HEK293 (cell line): ENCODE measurements around the gene TNS1.

Experiments used
- CTCF ChIA-PET: fragments of 350-600 bp; formaldehyde crosslinking; extraction: SDS; loops from one replicate; lab custom pipeline; 2021; ENCODE audit warnings: antibody characterized with exemption; lab: Yijun Ruan, JAX
- POLR2A ChIA-PET: fragments of 300-600 bp; formaldehyde crosslinking; extraction: SDS; loops from one replicate; lab custom pipeline; 2020; ENCODE audit warnings: antibody characterized with exemption, inconsistent platforms; lab: Yijun Ruan, JAX
- H3K27ac ChIP-seq: fragments of 200-500 bp; sonication (Bioruptor generic); 2 replicates; pipeline ENCODE4 v1.5.1; 2014; ENCODE audit warnings: low read depth, low read length, control low read depth, inconsistent platforms; ENCODE audit errors: extremely low read depth
- H3K36me3 ChIP-seq, 2 experiments: fragments of 200-500 bp in 1 of 2; sonication (Bioruptor generic) in 1 of 2; 1 replicate in 1 of 2; 2 replicates in 1 of 2; pipeline ENCODE4 v1.5.1; 2014 to 2017; ENCODE audit warnings: inconsistent platforms in 2 of 2, low read length in 2 of 2; ENCODE audit not compliant: control insufficient read depth in 2 of 2, insufficient read depth in 1 of 2
- H3K4me1 ChIP-seq: fragments of 200-500 bp; sonication (Bioruptor generic); 2 replicates; pipeline ENCODE4 v1.5.1; 2014; ENCODE audit warnings: mild to moderate bottlenecking, low read length, inconsistent platforms; ENCODE audit not compliant: control insufficient read depth, insufficient read depth
- H3K4me3 ChIP-seq: 2 replicates; pipeline ENCODE4 v1.5.1; 2011; ENCODE audit warnings: low read depth, mild to moderate bottlenecking, control low read depth, low read length, moderate library complexity
- H3K9me3 ChIP-seq: fragments of 200-500 bp; sonication (Bioruptor generic); 2 replicates; pipeline ENCODE4 v1.5.1; 2014; ENCODE audit warnings: low read depth, low read length, inconsistent platforms; ENCODE audit not compliant: control insufficient read depth, insufficient read depth
- HOXD13 ChIP-seq: sonication (generic); formaldehyde crosslinking; IDR thresholded peaks from 2 replicates; pipeline ENCODE4 v1.8.0; 2022; ENCODE audit warnings: missing genetic modification reagents, borderline replicate concordance
- KLF17 ChIP-seq: fragments of 450-650 bp; formaldehyde crosslinking; IDR thresholded peaks from 2 replicates; pipeline ENCODE4 v1.5.1; 2016; ENCODE audit warnings: missing biosample characterization, missing genetic modification characterization
- MYNN ChIP-seq: fragments of 450-650 bp; formaldehyde crosslinking; IDR thresholded peaks from 2 replicates; pipeline ENCODE4 v1.5.1; 2016; ENCODE audit warnings: missing biosample characterization, missing genetic modification characterization, borderline replicate concordance
- PRDM10 ChIP-seq: fragments of 450-650 bp; formaldehyde crosslinking; IDR thresholded peaks from 2 replicates; pipeline ENCODE4 v1.5.1; 2016; ENCODE audit warnings: missing biosample characterization, missing genetic modification characterization
- SCRT1 ChIP-seq: fragments of 450-650 bp; formaldehyde crosslinking; IDR thresholded peaks from 2 replicates; pipeline ENCODE4 v1.5.1; 2016; ENCODE audit warnings: missing biosample characterization, missing genetic modification characterization, borderline replicate concordance
- SP7 ChIP-seq: fragments of 450-650 bp; formaldehyde crosslinking; IDR thresholded peaks from 2 replicates; pipeline ENCODE4 v1.5.1; 2016; ENCODE audit warnings: missing biosample characterization, missing genetic modification characterization
- ZBTB44 ChIP-seq: fragments of 450-650 bp; IDR thresholded peaks from 2 replicates; pipeline ENCODE4 v1.5.1; 2018; ENCODE audit warnings: missing biosample characterization, mild to moderate bottlenecking, missing genetic modification characterization
- ZBTB7A ChIP-seq: fragments of 450-650 bp; formaldehyde crosslinking; IDR thresholded peaks from 2 replicates; pipeline ENCODE4 v1.5.1; 2016; ENCODE audit warnings: low read depth, missing biosample characterization, missing genetic modification characterization
- ZNF112 ChIP-seq: fragments of 450-650 bp; formaldehyde crosslinking; IDR thresholded peaks from 2 replicates; pipeline ENCODE4 v1.5.0; 2017; ENCODE audit warnings: missing biosample characterization, missing genetic modification characterization
- ZNF121 ChIP-seq: fragments of 450-650 bp; formaldehyde crosslinking; IDR thresholded peaks from 2 replicates; pipeline ENCODE4 v1.5.1; 2016; ENCODE audit warnings: missing biosample characterization, missing genetic modification characterization
- ZNF169 ChIP-seq: fragments of 450-650 bp; formaldehyde crosslinking; IDR thresholded peaks from 2 replicates; pipeline ENCODE4 v1.5.1; 2016; ENCODE audit warnings: missing biosample characterization, missing genetic modification characterization
- ZNF184 ChIP-seq: fragments of 450-650 bp; IDR thresholded peaks from 2 replicates; pipeline ENCODE4 v1.5.1; 2018; ENCODE audit warnings: missing biosample characterization, mild to moderate bottlenecking, missing genetic modification characterization
- ZNF239 ChIP-seq: fragments of 450-650 bp; formaldehyde crosslinking; IDR thresholded peaks from 2 replicates; pipeline ENCODE4 v1.5.1; 2016; ENCODE audit warnings: missing biosample characterization, missing genetic modification characterization
- ZNF266 ChIP-seq: fragments of 450-650 bp; formaldehyde crosslinking; IDR thresholded peaks from 2 replicates; pipeline ENCODE4 v1.5.1; 2016; ENCODE audit warnings: missing biosample characterization, missing genetic modification characterization, low read depth
- ZNF292 ChIP-seq: fragments of 450-650 bp; formaldehyde crosslinking; IDR thresholded peaks from 2 replicates; pipeline ENCODE4 v1.5.1; 2016; ENCODE audit warnings: low read depth, missing biosample characterization, missing genetic modification characterization, borderline replicate concordance
- ZNF341 ChIP-seq: fragments of 450-650 bp; formaldehyde crosslinking; IDR thresholded peaks from 2 replicates; pipeline ENCODE4; 2016; ENCODE audit warnings: low read depth, missing biosample characterization, missing genetic modification characterization
- ZNF48 ChIP-seq: fragments of 450-650 bp; formaldehyde crosslinking; IDR thresholded peaks from 2 replicates; pipeline ENCODE4 v1.5.1; 2016; ENCODE audit warnings: missing biosample characterization, missing genetic modification characterization
- ZNF529 ChIP-seq: fragments of 450-650 bp; formaldehyde crosslinking; IDR thresholded peaks from 2 replicates; pipeline ENCODE4 v1.5.1; 2017; ENCODE audit warnings: missing genetic modification characterization, missing biosample characterization; ENCODE audit not compliant: insufficient replicate concordance
- ZNF548 ChIP-seq: fragments of 450-650 bp; formaldehyde crosslinking; IDR thresholded peaks from 2 replicates; pipeline ENCODE4 v1.5.1; 2016; ENCODE audit warnings: missing biosample characterization, missing genetic modification characterization
- ZNF571 ChIP-seq: fragments of 450-650 bp; formaldehyde crosslinking; IDR thresholded peaks from 2 replicates; pipeline ENCODE4 v1.5.0; 2017; ENCODE audit warnings: missing biosample characterization, missing genetic modification characterization
- ZNF830 ChIP-seq: fragments of 450-650 bp; IDR thresholded peaks from 2 replicates; pipeline ENCODE4 v1.5.0; 2018; ENCODE audit warnings: missing biosample characterization, missing genetic modification characterization, low read depth, mild to moderate bottlenecking, moderate library complexity
- TF ChIP-seq, protein P1 (sequence below): fragments of 450-650 bp; formaldehyde crosslinking; IDR thresholded peaks from 2 replicates; pipeline ENCODE4 v1.5.1; 2016; ENCODE audit warnings: missing biosample characterization, missing genetic modification characterization
- TF ChIP-seq, protein P2 (sequence below): fragments of 450-650 bp; formaldehyde crosslinking; IDR thresholded peaks from 2 replicates; pipeline ENCODE4 v1.5.1; 2016; ENCODE audit warnings: missing biosample characterization, missing genetic modification characterization
- TF ChIP-seq, protein P3 (sequence below): fragments of 450-650 bp; formaldehyde crosslinking; IDR thresholded peaks from 2 replicates; pipeline ENCODE4 v1.5.1; 2016; ENCODE audit warnings: missing biosample characterization, missing genetic modification characterization

Gene TNS1

DNA sequence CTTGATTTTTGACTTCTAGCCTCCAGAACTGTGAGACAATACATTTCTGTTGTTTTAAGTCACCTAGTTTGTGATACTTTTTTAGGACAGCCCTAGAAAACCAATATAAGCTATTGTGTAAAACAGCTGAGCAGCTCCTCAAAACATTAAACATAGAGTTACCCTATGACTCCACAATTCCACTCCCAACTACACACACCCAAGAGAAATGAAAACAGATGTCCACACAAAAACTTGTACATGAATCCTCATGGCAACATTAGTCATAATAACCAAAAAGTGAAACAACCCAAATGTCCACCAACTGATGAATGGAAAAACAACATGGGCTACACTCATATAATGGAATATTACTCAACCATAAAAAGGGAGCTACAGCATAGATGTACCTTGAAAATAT, 32.6 kb downstream of the TNS1 start:
- H3K4me3 ChIP-seq: no peak overlapping the region
- no peaks in the 10 kb centered on the region for H3K9me3 ChIP-seq
- no peaks in the 10 kb centered on the region for H3K4me1 ChIP-seq
- no peaks in the 10 kb centered on the region for H3K36me3 ChIP-seq
- ChIA-PET CTCF (interaction anchor here (0.6 to 1.9 kb wide), 7 partner anchors 17 to 1201 kb away, joined by 3 to 12 read pairs (median 5); no protein-coding TSS in a partner anchor), POLR2A (no interaction called here)
- no peak overlapping the region for H3K27ac ChIP-seq
- TF ChIP-seq ZNF239 (tag by site-specific recombination): no peak
- no peak for TF ChIP-seq ZNF184 (tag by site-specific recombination)
- TF ChIP-seq MYNN (tag by site-specific recombination): no peak
- TF ChIP-seq ZNF121 (tag by site-specific recombination): no peak
- TF ChIP-seq KLF17 (tag by site-specific recombination): no peak
- no peak for TF ChIP-seq ZNF48 (tag by site-specific recombination)
- TF ChIP-seq SCRT1 (tag by site-specific recombination): no peak
- TF ChIP-seq ZNF292 (tag by site-specific recombination): no peak
- no peak for TF ChIP-seq ZNF548 (tag by site-specific recombination)
- TF ChIP-seq ZNF266 (tag by site-specific recombination): no peak

GRCh38 chr2:217969588-217969987, 33.2 kb downstream of the TNS1 start:
- ChIA-PET CTCF (interaction anchor here (1.4 to 1.6 kb wide), 2 partner anchors 17 to 25 kb away, joined by 6 to 8 read pairs; no protein-coding TSS in a partner anchor), POLR2A (no interaction called here)
- H3K27ac ChIP-seq: no peak overlapping the region

More at GRCh38 chr2:217969588-217969987, 33.2 kb downstream of the TNS1 start:
- no peak for TF ChIP-seq HOXD13 (CRISPR knock-in tag)
- no peak for TF ChIP-seq ZNF571 (tag by site-specific recombination)
- TF ChIP-seq, protein P1, sequence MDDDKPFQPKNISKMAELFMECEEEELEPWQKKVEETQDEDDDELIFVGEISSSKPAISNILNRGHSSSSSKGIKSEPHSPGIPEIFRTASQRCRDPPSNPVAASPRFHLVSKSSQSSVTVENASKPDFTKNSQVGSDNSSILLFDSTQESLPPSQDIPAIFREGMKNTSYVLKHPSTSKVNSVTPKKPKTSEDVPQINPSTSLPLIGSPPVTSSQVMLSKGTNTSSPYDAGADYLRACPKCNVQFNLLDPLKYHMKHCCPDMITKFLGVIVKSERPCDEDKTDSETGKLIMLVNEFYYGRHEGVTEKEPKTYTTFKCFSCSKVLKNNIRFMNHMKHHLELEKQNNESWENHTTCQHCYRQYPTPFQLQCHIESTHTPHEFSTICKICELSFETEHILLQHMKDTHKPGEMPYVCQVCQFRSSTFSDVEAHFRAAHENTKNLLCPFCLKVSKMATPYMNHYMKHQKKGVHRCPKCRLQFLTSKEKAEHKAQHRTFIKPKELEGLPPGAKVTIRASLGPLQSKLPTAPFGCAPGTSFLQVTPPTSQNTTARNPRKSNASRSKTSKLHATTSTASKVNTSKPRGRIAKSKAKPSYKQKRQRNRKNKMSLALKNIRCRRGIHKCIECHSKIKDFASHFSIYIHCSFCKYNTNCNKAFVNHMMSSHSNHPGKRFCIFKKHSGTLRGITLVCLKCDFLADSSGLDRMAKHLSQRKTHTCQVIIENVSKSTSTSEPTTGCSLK (tag by site-specific recombination): no peak
- no peak for TF ChIP-seq ZNF529
- TF ChIP-seq, protein P2, sequence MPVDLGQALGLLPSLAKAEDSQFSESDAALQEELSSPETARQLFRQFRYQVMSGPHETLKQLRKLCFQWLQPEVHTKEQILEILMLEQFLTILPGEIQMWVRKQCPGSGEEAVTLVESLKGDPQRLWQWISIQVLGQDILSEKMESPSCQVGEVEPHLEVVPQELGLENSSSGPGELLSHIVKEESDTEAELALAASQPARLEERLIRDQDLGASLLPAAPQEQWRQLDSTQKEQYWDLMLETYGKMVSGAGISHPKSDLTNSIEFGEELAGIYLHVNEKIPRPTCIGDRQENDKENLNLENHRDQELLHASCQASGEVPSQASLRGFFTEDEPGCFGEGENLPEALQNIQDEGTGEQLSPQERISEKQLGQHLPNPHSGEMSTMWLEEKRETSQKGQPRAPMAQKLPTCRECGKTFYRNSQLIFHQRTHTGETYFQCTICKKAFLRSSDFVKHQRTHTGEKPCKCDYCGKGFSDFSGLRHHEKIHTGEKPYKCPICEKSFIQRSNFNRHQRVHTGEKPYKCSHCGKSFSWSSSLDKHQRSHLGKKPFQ (tag by site-specific recombination): no peak
- no peak for TF ChIP-seq ZBTB7A (tag by site-specific recombination)
- TF ChIP-seq, protein P3, sequence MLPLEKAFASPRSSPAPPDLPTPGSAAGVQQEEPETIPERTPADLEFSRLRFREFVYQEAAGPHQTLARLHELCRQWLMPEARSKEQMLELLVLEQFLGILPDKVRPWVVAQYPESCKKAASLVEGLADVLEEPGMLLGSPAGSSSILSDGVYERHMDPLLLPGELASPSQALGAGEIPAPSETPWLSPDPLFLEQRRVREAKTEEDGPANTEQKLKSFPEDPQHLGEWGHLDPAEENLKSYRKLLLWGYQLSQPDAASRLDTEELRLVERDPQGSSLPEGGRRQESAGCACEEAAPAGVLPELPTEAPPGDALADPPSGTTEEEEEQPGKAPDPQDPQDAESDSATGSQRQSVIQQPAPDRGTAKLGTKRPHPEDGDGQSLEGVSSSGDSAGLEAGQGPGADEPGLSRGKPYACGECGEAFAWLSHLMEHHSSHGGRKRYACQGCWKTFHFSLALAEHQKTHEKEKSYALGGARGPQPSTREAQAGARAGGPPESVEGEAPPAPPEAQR (tag by site-specific recombination): no peak
- TF ChIP-seq ZNF341: no peak
- TF ChIP-seq ZNF112 (tag by site-specific recombination): no peak
- no peak for TF ChIP-seq ZNF830 (tag by site-specific recombination)
- no peak for TF ChIP-seq ZNF169 (tag by site-specific recombination)
- TF ChIP-seq ZBTB44 (tag by site-specific recombination): no peak
- no peak for TF ChIP-seq SP7 (tag by site-specific recombination)
- no peak for TF ChIP-seq PRDM10 (tag by site-specific recombination)
- TF ChIP-seq, all 188 proteins: peak for 0
- no peaks in the 10 kb centered on the region for H3K36me3 ChIP-seq
- H3K9me3 ChIP-seq: no peaks in the 10 kb centered on the region
- no peak overlapping the region for H3K4me3 ChIP-seq
- no peaks in the 10 kb centered on the region for H3K4me1 ChIP-seq
